ENCODE measurements around the gene AACS.
A peak's percentile ranks its signal among the peaks of the same experiment; 100 is the strongest.
"Not testable (repeated sequence)": the region's sequence is repeated elsewhere in the genome, so short reads cannot be mapped to it uniquely, and the experiment has no call there.

AACS gene

GRCh38 chr12:125065021-125065918 is at the start of gene AACS:
Gene AACS (plus strand): TSS chr12:125065435. CDS start chr12:125065585, 150 bp downstream.
- DNase-seq: peak; percentile 85

- no peak for DNase-seq
These were observed 49.4 kb upstream of the AACS start for GRCh38 chr12:125015680-125016310.

GRCh38 chr12:125017801-125018200 is 47.4 kb upstream of the AACS start:
- no peak for DNase-seq

GRCh38 chr12:125018356-125018755 is 46.9 kb upstream of the AACS start:
- no peak for DNase-seq

- no peak for DNase-seq
These were observed 44.1 kb upstream of the AACS start for GRCh38 chr12:125021096-125021495.

GRCh38 chr12:125021771-125022170 is 43.5 kb upstream of the AACS start:
- DNase-seq: no peak

GRCh38 chr12:125023065-125023464 is 42.2 kb upstream of the AACS start:
- DNase-seq: no peak

GRCh38 chr12:125024949-125025563 is 40.2 kb upstream of the AACS start:
- DNase-seq: no peak

- DNase-seq: no peak
These were observed 39.5 kb upstream of the AACS start for GRCh38 chr12:125025606-125026235.

GRCh38 chr12:125028106-125028505 is 37.1 kb upstream of the AACS start:
- DNase-seq: no peak

GRCh38 chr12:125029761-125030358 is 35.4 kb upstream of the AACS start:
- no peak for DNase-seq

- DNase-seq: not testable (repeated sequence)
These were observed 33.8 kb upstream of the AACS start for GRCh38 chr12:125031471-125031870.

GRCh38 chr12:125032466-125033152 is 32.6 kb upstream of the AACS start:
- no peak for DNase-seq

- no peak for DNase-seq
These were observed 31.9 kb upstream of the AACS start for GRCh38 chr12:125033288-125033687.

- DNase-seq: no peak
These were observed 26.1 kb upstream of the AACS start for GRCh38 chr12:125038976-125039625.

GRCh38 chr12:125049093-125049458 is 16.2 kb upstream of the AACS start:
- no peak for DNase-seq

GRCh38 chr12:125050446-125050845 is 14.8 kb upstream of the AACS start:
- DNase-seq: no peak

- DNase-seq: no peak
These were observed 14.4 kb upstream of the AACS start for GRCh38 chr12:125050868-125051267.

GRCh38 chr12:125053821-125054220 is 11.4 kb upstream of the AACS start:
- no peak for DNase-seq

GRCh38 chr12:125055591-125055990 is 9.6 kb upstream of the AACS start:
- DNase-seq: no peak

- no peak for DNase-seq
These were observed 8.9 kb upstream of the AACS start for GRCh38 chr12:125056306-125056705.

GRCh38 chr12:125057708-125058107 is 7.5 kb upstream of the AACS start:
- no peak for DNase-seq
